Activated CD8-positive, alpha-beta memory T cell treated with anti-CD3 and anti-CD28 coated beads for 36 hours (primary cell): ENCODE results near the gene ADGRD1. TPM values are rescaled to one million over a fixed set of nuclear protein-coding genes. Genes with fewer than 3 reads are reported as not detected.
"Not testable (repeated sequence)": the region's sequence is repeated elsewhere in the genome, so short reads cannot be mapped to it uniquely, and the experiment has no call there.

Experiments used
- CTCF ChIA-PET: fragments of 350-600 bp; sonication (Branson Sonifier 250); formaldehyde crosslinking; loops from one replicate; lab custom pipeline; 2021; ENCODE audit warnings: antibody characterized with exemption; lab: Charles Lee
- POLR2A ChIA-PET: fragments of 350-600 bp; sonication (Branson Sonifier 250); formaldehyde crosslinking; loops from one replicate; lab custom pipeline; 2021; ENCODE audit warnings: antibody characterized with exemption; lab: Charles Lee
- total RNA-seq, 2 experiments: library from RNA; stranded (reverse); gene quantifications; one replicate each; pipeline ENCODE4 v1.2.3, GENCODE V29; 2021

Gene ADGRD1
- total RNA-seq, 2 experiments from 2014 or later: 0.57 to 0.78 TPM

DNA sequence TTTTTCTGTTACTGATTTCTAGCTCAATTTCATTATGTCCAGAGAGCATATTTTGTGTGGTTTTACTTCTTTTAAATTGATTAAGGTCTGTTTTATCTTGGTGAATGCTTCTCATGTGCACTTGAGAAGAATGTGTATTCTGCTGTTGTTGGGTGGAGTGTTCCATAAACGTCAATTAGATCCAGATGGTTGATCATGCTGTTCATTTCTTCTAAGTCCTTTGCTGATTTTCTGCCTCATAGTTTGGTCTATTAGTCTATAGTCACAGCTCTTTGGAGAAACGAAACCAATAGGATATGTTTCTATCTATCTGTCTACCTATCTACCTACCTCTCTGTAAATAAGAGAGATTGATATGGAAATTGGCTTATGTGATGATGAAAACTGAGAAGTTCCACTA lies 17.1 kb upstream of the ADGRD1 start:
- CTCF ChIA-PET: no interaction called here
- POLR2A ChIA-PET: no interaction called here

DNA sequence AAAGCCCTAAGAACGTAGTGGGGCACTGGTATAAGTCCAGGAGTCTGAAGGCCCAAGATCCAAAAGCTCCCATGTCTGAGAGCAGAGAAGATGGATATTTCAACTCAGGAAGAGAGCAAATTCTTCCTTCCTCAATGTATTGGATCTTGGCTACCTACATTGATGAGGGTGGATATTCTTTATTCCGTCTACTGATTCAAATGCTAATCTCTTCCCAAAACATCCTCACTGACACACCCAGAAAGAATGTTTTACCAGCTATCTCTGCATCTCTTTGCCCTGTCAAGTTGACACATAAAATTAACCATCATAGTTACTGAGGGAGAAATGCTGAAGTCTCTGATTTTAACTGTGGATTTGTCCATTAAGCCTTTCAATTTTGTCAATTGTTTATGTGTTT lies 16.6 kb upstream of the ADGRD1 start:
- POLR2A ChIA-PET: no interaction called here
- CTCF ChIA-PET: no interaction called here

DNA sequence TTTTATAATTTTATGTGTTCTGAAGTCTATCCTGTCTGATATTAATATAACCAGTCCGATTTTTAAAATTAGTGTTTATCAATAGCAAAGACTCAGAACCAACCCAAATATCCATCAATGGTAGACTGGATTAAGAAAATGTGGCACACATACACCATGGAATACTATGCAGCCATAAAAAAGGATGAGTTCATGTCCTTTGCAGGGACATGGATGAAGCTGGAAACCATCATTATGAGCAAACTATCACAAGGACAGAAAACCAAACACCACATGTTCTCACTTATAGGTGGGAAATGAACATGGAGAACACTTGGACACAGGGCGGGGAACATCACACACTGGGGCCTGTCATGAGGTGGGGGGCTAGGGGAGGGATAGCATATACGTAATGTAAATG lies 16.2 kb upstream of the ADGRD1 start:
- CTCF ChIA-PET, POLR2A ChIA-PET: not testable (repeated sequence)

- CTCF ChIA-PET: no interaction called here
- POLR2A ChIA-PET: no interaction called here
Measured at GRCh38 chr12:130938186-130938585, 15.5 kb upstream of the ADGRD1 start.

DNA sequence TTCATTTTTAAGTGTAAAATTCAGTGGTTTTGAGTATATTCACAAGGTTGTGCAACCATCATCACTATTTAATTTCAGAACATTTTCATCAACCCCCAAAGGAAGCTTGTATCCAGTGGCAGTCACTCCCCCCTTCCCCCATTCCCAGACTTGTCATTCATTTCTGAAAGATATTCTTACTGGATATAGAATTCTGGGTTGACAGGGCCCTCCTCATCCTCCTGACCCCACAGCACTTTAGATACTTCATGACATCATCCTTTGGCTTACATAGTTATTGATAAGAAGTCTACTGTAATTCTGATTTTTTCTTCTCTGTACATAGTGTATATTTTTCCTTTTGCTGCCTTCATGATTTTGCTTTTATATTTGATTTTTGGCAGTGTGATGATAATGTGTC lies 8.8 kb upstream of the ADGRD1 start:
- POLR2A ChIA-PET: no interaction called here
- CTCF ChIA-PET: no interaction called here

GRCh38 chr12:130945786-130946492 lies 7.8 kb upstream of the ADGRD1 start:
- CTCF ChIA-PET: no interaction called here
- POLR2A ChIA-PET: no interaction called here

GRCh38 chr12:130947028-130947613 lies 6.6 kb upstream of the ADGRD1 start:
- ChIA-PET CTCF (interaction anchor here (0.6 kb wide), 1 partner anchor 176 kb away, joined by 3 read pairs; no protein-coding TSS in a partner anchor), POLR2A (no interaction called here)

DNA sequence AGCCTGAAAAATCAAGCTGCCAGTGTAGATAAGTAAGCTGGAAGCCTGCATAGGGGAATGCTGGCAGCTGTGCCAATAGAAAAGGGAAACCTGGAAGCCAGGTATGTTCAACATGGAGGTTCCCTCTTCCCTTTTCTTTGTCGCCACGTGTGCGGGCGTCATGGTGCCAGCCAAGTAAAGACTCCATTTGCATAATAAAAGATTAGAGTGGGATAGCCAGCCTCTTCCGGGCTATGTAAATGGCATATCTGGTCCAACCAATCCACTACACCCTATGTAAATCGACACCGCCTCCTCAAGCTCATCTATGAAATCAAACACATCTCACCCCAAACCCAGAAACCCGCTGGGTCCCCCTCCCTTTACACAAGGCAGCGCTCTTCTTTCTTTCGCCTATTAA lies 5.6 kb upstream of the ADGRD1 start:
- CTCF ChIA-PET: no interaction called here
- POLR2A ChIA-PET: no interaction called here

DNA sequence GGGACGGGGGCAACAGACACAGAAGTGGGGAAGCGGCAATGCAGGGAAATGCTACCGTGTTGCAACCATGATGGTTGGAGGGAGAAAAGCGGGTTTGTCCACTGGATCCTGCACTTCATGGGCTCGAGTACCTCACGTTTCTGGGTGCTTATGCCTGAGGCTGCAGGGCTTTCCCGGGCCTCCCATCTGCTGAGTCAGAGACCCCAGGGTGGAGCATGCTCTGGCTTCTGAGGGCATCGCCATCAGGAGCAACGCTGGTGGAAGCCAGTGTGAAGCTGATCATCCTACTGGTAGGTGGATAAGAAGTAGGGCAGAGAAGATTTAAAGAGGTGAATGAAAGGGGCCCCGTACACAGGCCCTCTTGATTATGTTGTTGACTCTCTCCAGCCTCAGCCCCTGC lies 5.0 kb upstream of the ADGRD1 start:
- POLR2A ChIA-PET: no interaction called here

DNA sequence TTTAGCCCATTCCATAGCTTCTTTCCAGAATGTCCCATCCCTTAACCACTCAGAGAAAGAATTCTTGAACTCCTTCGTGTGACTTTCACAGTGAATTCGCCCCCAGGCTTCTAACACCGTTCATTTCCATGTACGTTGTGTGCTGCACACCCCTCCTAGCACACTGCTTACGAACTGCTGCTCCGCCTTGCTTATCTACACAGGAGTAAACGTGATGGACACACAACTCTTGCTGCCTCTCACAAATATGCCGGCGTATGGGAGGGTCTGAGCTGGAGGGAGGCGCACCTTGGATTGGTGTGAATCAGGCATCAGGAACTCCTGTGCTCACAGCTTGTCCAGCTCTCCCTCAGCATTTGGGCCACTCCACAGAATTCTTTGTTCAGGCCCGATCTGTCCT lies 3.9 kb upstream of the ADGRD1 start:
- POLR2A ChIA-PET: no interaction called here

More for the DNA sequence above, 5.0 kb upstream of the ADGRD1 start:
- CTCF ChIA-PET: no interaction called here

GRCh38 chr12:130951636-130952035 lies 2.1 kb upstream of the ADGRD1 start:
- ChIA-PET CTCF (no interaction called here), POLR2A (no interaction called here)

More for the DNA sequence above, 3.9 kb upstream of the ADGRD1 start:
- CTCF ChIA-PET: no interaction called here

DNA sequence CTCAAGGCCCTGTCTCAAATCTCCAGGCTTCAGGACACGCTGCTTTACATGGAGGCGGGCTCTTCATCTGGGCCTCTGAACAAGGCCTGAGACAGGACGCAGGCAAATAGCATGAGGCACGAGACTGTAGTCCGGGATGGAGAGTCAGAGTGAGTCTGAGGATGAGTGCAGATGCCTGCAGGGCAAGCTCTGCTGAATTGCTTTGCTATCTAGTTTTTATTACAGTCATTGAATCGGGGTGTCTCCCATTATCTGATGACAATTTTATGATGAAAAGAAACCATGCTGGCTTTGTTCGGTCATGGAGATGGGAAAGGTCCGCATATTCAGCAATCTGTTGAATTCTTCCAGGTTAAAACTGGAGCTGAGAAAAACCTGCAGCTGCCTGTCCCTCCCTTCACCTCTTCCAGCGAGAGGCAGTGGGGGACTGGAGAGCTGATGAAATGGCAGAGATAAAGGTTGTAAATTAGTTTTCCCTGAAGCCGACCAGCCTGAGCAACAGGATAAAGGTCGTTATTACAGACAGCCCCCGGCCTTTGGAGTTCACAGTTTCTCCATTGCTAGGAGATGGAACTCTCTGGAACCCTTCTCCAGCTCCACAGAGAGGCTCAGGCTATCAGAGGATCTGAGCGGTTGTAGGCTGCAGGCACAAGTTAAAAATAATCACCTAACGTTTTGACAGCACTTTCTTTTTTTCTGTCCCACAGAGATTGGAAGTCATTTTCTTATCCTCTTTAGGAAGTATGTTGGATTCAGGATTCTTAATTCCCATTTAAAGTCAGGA lies 1.3 kb upstream of the ADGRD1 start:
- ChIA-PET POLR2A (no interaction called here), CTCF (no interaction called here)

GRCh38 chr12:130954544-130954831 lies 781 bp downstream of the ADGRD1 start:
- ChIA-PET POLR2A (no interaction called here), CTCF (no interaction called here)

DNA sequence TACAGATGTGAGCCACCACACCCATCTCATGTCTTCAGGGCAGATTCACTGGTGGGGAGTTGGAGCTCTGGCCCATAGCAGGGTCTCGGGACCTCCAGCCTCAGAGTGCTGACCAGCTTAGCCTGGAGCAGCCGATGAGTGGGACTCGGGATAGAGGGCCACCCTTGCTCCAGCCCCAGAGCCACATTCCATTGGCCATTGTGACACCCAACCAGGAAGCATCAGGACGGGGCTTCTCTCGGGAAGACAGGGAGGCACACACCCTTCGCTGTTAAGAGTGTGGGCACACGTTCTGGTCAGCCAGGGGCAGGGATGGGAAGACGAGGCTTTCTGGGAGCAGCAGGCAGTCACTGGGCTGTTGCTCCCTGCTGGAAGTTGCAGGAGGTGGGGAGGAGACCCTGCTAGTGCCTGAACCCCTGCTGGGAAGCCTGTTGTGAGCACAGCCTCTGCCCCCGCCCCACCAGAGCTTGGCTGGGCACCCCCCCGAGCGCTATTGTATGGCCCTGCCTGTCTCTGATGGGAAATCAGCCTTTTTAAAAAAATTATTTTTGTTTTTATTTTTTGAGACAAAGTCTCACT lies 1.6 kb downstream of the ADGRD1 start:
- CTCF ChIA-PET: no interaction called here
- POLR2A ChIA-PET: no interaction called here

GRCh38 chr12:130956009-130956408 lies 2.3 kb downstream of the ADGRD1 start:
- ChIA-PET CTCF (no interaction called here), POLR2A (no interaction called here)

DNA sequence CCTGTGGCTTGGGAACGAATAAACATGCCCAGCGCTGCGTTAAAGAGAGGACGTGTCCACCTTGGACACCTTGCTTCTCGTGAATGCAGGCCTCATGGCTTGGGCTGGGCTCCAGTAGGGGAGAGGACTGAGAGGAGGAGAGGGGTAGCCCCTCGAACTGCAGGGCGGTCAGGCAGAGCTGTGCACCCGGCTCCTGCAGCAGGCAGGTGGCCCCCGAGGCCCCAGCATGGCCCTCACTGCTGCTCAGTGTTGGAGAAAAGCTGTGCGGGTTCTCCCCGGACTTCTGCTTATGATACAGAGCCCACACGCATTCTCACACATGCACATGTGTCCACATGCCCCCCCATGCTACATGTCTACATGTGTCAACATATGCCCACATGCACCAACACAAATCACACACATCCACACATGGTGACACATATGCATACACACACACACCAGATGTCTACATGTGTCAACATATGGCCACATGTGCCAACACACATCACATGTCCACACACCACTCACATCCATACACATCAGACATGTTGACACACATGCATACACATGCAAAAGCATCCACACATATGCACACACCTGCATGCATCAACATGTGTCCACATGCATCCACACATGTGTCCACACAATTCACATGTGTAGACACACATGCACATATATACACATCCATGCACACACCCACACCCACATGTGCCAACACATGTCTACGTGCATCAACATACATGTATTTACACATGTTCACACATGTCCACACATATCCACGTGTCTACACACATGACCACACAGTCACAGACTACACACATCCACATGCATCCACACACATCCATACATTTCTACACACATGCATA lies 3.0 kb downstream of the ADGRD1 start:
- POLR2A ChIA-PET: no interaction called here
- CTCF ChIA-PET: no interaction called here

DNA sequence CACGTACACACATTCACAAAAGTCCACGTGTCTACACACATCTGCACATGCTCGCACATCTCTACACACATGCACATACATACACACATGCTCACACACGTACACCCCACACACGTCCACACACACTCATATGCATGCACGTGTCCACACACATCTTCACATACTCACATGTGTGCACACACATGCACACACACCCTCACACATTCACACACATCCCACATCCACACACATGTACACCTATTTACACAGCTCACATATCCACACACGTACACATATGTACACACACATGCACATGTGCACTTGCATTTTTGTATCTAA lies 3.6 kb downstream of the ADGRD1 start:
- ChIA-PET CTCF (no interaction called here), POLR2A (no interaction called here)

- ChIA-PET POLR2A (no interaction called here), CTCF (interaction anchor here (0.6 kb wide), 1 partner anchor 45 kb away, joined by 5 read pairs; no protein-coding TSS in a partner anchor)
Measured at GRCh38 chr12:130958557-130959140, 4.9 kb downstream of the ADGRD1 start.

DNA sequence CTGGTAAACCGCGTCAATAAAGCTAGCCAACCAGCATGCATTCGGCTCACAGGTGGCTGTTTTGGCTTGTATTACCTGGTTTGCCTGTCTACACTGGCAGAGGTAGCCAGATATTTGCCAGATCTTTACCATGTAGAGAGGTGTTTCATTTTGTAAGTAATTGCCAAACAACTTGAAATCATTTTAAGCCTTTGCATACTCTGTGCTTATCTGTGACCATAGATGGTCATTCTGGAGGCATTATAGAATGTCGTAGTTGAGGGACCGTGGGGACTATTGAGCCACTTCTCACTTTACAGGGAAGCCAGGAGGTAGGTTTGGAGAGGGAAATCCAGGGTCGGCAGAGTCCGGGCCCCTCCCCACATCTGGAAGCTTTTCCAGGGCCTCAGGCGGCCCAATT lies 5.9 kb downstream of the ADGRD1 start:
- POLR2A ChIA-PET: no interaction called here

More for the DNA sequence above, 5.9 kb downstream of the ADGRD1 start:
- CTCF ChIA-PET: no interaction called here
